ENCODE results near the gene CRADD.
"Not testable (repeated sequence)": the region's sequence is repeated elsewhere in the genome, so short reads cannot be mapped to it uniquely, and the experiment has no call there.

The CRADD gene

DNA sequence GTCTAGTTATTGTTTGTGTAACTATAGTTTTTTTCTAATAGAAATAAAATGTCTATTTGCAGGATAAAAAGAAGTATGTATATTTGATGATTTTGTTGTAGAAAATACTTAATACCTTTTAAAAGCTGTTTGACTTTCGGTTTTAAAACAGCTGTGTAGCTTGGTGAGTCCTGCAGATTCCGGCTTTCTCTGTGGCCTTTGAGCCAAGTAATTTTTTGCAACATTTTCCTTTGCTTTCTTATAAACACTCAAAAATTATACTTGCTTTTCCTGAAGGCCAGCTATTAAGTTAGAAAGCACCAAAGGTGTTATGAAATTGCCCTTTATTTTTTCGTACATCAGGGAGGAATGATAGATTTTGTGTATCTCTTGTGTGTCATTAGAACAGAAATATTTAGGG is 63.6 kb downstream of the CRADD start:
- DNase-seq = no peak

DNA sequence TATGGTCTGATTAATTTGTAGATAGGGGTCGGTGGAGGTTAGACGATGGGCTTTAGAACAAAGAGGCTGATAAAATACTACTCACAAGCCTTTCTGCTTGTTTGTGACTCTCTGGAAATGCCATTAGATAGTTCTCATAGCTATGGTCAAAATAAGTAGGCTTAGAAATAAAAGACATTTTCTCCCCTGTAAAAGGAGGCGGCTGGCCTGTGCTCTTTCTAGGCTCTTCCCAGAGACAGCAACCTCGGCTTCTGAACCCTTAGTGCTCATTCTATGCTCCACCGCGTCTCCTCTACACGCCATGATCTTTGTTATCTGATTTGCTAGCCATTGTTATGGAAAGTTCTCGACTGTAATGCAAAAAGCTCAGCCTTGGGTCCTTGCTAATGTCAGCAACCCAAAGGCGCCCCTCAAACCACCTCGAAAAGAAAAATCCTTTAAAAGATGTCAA is 64.5 kb downstream of the CRADD start:
- no peak for DNase-seq

DNA sequence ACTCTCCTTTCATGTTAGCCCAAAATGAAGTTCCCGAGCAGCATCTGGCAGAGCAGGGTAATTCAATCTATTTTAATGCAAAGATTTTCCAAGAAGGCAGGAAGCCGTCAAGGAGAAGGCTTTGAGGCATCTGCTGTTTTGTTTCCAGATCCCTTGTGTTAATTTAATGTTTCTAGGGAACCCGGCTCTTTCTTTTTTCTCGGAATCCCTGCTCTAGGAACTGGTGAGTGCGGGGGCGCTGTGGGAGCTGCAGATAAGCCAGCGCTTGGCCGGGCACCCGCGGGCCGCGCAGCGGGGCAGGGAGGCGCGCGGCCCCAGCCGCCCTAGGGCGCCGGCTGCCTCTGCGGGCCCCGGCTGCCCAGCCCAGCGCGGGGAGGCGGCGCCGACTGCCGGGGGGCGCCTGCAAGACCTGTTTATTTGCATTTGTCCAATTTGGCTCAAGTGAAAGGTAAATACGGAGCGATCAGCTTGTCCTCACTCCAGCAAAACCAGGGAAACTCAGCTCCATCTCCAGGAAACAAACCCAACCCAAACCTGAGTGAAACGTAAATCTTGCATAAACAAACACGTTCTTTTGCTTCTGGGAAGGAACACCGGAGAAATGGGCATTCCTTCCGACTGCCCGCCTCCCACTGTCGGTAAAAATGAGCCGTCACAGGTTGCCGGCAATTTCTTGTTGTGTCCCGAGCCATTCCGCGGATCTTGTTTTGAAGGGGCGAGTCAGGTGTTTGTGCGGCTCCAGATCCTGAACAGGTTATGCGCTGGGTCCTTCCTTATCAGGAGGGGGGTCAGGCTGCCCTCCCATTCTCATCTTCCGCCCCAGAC is 65.1 kb downstream of the CRADD start:
- DNase-seq = peak; percentile 68

DNA sequence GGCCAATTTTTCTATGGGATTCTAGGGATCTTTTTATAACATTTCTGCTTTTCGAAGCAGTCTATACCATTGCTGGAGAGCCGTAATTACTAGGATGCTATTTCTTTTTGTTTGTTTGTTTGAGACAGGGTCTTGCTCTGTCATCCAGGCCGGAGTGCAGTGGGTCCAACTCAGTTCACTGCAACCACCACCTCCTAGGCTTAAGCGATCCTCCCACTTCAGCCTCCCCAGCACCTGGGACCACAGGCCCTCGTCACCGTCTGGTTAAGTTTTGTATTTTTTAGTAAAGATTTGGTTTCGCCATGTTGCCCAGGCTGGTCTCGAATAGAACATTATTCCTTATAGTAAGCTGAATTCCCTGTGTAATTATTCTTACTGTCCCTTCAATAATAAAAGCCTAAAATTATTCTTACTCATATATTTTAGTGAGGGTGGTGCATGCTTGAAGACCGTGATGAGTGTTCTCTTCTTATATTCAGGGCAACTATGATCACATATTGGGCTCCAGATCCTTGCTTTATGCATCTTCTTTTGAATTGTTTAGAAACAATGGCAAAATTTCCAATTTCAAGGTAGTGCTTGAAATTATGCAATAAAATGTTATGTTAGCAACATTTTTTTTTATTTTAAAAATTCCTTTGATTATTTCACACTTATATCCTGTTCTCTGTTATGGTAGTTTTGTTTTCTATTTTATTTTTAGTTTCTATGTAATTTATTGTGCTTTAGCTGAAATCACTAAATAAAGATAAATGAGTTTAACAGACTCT is 66.2 kb downstream of the CRADD start:
- DNase-seq = no peak

DNA sequence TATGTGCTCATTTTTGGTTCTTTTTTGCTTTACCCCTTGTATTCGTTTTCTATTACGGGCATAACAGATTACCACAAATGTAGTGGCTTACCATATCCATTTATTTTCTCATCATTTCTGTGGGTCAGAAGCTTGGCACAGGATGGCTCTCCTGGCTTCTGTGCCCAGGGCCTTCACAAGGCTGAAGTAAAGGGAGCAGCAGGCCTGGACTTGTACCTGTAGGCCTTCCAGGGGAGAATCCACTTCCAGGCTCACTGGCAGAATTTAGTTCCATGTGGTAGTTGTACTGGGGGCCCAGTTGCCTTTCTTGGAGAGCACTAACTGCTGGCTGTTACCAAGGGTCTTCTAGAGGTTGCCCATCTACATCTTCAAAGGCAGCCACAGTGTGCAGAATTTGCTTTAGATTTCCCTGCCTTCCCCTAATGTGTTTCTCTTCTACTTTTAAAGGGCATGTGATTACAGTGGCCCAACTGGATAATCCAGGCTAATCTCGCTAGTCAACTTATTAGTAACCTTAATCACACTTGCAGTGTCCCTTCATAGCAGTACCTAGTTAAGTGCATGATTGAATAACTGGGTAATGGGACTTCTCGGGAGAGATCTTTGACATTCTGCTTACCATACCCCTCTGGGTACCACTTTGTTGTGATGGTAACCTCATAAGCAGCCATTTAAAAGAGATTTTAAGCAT is 67.0 kb downstream of the CRADD start:
- no peak for DNase-seq

GRCh38 chr12:93745286-93745685 is 68.1 kb downstream of the CRADD start:
- no peak for DNase-seq

GRCh38 chr12:93746572-93747168 is 69.5 kb downstream of the CRADD start:
- DNase-seq = no peak

DNA sequence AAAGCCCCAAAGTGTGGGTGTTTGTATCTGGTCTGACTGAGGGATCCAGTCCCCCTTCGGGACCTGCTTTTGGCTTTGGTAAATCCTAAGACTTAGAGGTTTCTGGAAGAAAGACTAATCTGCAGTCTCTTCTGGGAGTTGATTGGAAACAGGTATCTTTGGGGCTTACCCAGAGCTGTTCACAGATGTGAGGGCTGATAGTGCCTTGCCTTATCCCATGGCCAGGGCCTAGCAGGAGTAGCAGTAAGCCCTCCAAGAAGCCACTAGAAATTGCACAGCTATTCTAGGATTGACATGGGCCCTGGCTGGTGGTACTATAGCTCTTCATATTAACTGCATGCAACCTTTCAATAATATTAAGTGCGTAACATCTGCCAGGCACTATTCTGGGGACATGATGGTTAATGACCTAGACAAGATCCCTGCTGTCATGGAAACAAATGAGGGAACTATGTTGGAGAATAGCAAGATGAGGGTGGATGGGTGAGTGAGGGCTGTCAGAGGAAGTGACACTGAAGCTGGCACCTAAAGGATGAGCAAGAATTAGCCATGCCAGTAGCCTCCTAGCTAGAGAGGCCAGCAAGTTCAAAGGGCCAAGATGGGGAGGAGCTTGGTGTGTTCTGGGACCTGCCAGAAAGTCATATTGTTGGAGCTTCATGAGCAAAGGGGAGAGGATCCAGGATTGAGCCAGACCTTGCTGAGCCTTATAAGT is 71.7 kb downstream of the CRADD start:
- DNase-seq = no peak

DNA sequence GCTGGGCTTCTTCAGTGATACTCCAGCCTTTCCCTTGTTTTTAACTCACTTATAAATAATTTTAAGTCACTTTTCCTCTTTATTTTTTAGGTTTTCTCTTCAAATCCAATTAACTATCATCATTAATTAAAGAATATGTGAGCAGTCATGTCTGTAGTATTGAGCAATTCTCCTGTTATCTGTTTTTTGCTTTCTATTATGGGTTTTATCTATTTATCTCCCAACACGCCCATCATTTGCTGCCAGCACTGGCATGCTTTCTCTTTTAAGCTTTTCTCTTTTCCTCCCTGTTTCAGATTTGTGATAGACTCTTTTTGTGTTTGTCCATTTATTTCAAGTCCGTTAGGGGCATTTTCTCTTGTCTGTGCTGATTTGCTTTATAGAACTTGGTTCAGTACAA is 72.3 kb downstream of the CRADD start:
- DNase-seq = no peak

- no peak for DNase-seq
These were observed 72.9 kb downstream of the CRADD start for GRCh38 chr12:93750056-93750455.

DNA sequence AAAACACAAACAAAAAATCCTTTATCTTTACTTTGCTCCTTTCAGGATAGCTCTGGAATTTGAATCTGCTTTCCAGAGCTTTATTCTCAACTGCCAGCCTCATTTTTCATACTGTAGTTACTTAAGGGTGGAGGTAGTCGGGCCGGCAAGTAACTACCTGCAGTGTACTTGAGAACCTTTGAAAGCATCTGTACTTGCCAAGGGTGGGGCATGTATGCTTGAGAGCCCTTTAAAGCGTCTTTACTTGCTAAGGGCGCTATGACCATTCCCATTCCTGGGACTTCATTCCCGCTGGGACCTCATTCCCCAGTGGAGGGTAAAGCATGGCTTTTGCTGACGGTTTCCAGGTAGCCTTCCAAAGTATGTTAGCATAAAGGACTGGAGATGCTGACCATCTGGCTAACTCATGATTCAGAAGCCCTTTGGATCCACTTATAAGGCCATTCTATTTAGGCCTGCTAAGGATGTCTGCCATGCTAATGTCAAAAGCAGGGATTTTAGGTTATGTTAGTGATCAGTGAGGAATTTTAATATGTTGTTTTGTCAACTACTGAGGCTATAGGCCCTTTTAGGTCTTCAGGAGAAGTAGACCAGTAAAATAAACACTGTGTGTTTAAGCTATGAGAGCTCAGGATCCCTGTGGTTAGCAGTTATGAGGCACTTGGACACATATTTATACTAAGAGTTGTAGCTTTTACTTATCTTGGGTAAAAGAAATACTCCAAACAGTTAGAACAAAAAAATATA is 74.9 kb downstream of the CRADD start:
- no peak for DNase-seq

DNA sequence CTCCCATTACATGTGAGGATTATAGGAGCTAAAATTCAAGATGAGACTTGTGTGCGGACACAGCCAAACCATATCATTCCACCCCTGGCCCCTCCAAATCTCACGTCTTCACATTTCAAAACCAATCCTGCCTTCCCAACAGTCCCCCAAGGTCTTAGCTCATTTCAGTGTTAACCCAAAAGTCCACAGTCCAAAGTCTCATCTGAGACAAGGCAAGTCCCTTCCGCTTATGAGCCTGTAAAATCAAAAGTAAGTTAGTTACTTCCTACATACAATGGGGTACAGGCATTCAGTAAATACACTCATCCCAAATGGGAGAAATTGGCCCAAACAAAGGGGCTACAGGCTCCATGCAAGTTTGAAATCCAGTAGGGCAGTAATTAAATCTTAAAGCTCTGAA is 76.1 kb downstream of the CRADD start:
- DNase-seq = no peak

GRCh38 chr12:93753838-93754429 is 76.8 kb downstream of the CRADD start:
- DNase-seq = no peak

DNA sequence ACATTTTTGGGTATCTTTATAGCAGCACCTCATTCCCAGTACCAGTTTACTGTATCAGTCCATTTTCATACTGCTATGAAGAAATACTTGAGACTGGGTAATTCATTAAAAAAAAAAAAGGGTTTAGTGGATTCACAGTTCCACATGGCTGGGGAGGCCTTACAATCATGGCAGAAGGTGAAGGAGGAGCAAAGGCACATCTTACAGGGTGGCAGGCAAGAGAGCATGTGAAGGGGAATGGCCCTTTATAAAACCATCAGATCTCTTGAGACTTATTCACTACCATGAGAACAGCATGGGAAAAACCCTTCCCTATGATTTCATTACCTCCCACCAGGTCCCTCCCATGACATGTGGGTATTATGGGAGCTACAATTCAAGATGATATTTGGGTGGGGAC is 77.7 kb downstream of the CRADD start:
- not testable (repeated sequence) for DNase-seq

GRCh38 chr12:93756288-93756687 is 79.1 kb downstream of the CRADD start:
- no peak for DNase-seq

GRCh38 chr12:93757792-93758694 is 80.9 kb downstream of the CRADD start:
- no peak for DNase-seq

GRCh38 chr12:93758801-93759373 is 81.7 kb downstream of the CRADD start:
- DNase-seq = no peak

GRCh38 chr12:93759512-93760081 is 82.4 kb downstream of the CRADD start:
- DNase-seq = no peak

DNA sequence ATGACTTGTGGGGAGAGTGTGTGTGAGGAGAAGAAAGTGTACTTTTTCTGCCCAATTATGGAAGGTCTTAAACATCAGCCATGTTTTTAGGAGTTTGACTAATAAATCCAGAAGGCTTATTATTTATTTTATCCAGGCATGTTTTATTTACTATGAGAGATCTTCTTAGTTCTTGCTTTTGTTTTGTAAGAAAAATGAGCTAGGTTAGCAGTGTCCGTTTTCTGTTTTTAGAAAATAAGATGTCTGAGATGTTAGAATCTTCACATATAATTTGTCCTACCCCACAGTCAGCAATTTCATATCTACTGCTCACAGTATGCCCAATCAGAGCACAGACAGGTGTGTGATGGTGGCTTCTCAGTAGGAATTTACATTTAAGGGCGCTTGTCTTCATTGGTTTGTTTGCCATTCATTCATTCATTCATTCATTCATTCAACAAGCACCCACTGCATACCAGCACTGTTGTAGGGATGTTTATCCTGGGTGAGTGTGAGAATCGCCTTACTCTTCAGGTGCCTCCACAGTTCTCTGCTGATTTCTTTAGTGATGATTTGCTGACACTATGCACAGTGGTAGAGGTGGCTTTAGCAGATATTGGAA is 83.2 kb downstream of the CRADD start:
- DNase-seq = no peak
